ENCODE data around the gene CAMKV. TPM values are rescaled to one million over a fixed set of nuclear protein-coding genes. Genes with fewer than 3 reads are reported as not detected.
A peak's percentile ranks its signal among the peaks of the same experiment; 100 is the strongest.

Gene CAMKV
- total and polyA plus RNA-seq, 2 of the 4 experiments (the other 2 are of a cell fraction), result not detected

DNA sequence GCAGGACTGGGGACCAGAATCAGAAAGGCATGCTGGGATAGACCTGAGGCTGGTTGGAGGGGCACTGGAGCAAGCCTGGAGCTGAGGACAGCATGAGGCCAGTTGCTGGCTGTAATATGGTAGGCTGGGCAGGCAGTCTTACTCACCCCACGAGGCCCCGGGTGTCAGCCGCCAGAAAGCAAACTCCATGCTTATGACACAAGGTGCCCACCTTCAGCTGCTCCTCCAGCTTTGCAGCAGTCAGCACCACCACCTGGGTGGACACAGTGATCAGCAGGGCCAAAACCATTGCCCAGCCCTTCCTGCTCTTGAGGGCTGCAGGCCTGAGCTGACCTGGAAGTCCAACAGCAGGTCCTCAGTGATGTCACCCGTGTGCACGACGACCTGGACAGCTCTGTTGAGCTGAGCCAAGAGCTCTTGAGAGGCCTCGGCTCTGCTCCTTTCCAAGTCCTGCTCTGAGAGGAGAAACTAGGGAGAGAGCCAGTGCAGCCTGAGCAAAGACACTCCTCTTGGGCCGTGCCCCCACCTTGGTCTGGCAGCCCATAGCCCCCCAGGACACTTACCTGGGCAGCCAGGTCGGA, 56.7 kb downstream of the CAMKV start:
- Histone ChIP-seq H3K79me1 (ENCODE audit: low read depth in 1 of 2, low read length in 2 of 2) (peaks cover 3 to 16% of the 10 kb centered on the region in 2 experiments; a peak in 2 of 4 replicates), H4K91ac (ENCODE audit: insufficient read depth, low read depth, low read length) (peak overlapping the region; percentile 97), H3K9me1 (ENCODE audit: insufficient read depth, low read length) (peaks cover 12% of the 10 kb centered on the region; the same call in 1 of the 2 replicates), H4K8ac (ENCODE audit: low read depth in 2 of 2, low read length in 2 of 2) (peak overlapping the region; percentile 99 to 100), H3K56ac (ENCODE audit: extremely low read depth, insufficient read depth, low read length) (no peak overlapping the region), H3K36me3 (ENCODE audit: control insufficient read depth, insufficient read depth, low read length) (peaks cover 31% of the 10 kb centered on the region), H3K4me3 (ENCODE audit: insufficient read depth, low read depth, low read length) (peak overlapping the region; percentile 55), H2AK5ac (ENCODE audit: low read depth, low read length) (peak overlapping the region; percentile 73; the same call in 1 of the 2 replicates), H2BK20ac (ENCODE audit: low read depth, low read length) (no peak overlapping the region), H2AFZ (replicated peaks; ENCODE audit: low read length, poor library complexity) (peak overlapping the region; percentile 98), H3K4ac (ENCODE audit: low read depth, low read length) (peak overlapping the region; percentile 98), H3K4me1 (ENCODE audit: control insufficient read depth, insufficient read depth, low read length) (peaks cover 8% of the 10 kb centered on the region), H3K4me2 (ENCODE audit: low read depth, low read length) (peak overlapping the region; percentile 89), H3K9ac (ENCODE audit: low read depth, low read length) (peak overlapping the region; percentile 97), H2BK120ac (ENCODE audit: low read depth, low read length) (no peak overlapping the region), H3K23ac (ENCODE audit: low read depth, low read length) (peak overlapping the region; percentile 21; the same call in 1 of the 2 replicates), H4K5ac (ENCODE audit: low read depth, low read length) (peak overlapping the region; percentile 94), H2BK15ac (ENCODE audit: low read depth, low read length) (no peak overlapping the region; the same call in 2 of the 3 replicates), H3K27me3 (ENCODE audit: control insufficient read depth, insufficient read depth, low read length) (no peaks in the 10 kb centered on the region), H2BK5ac (ENCODE audit: low read depth, low read length, poor library complexity, severe bottlenecking) (no peak overlapping the region), H3K9me3 (ENCODE audit: control insufficient read depth, insufficient read depth, low read length) (no peaks in the 10 kb centered on the region), H3K14ac (replicated peaks; ENCODE audit: low read depth, low read length) (peak overlapping the region; percentile 100), H3K27ac (ENCODE audit: insufficient read depth, low read length) (peak overlapping the region; percentile 93), H3K18ac (ENCODE audit: low read depth, low read length) (no peak overlapping the region), H2AK9ac (replicated peaks; ENCODE audit: low read depth, low read length, poor library complexity) (peak overlapping the region; percentile 88), H4K20me1 (ENCODE audit: insufficient read depth, low read length) (no peaks in the 10 kb centered on the region)
- TF ChIP-seq MAZ (IDR thresholded peaks at IDR 0.05; ENCODE audit: borderline replicate concordance, low read depth, low read length), result no peak
- TF ChIP-seq CEBPB (IDR thresholded peaks at IDR 0.05; ENCODE audit: low read depth, low read length), result no peak
- TF ChIP-seq USF2 (IDR thresholded peaks at IDR 0.05; ENCODE audit: low read depth, low read length), result no peak
- no peak for TF ChIP-seq NFE2L2 (IDR thresholded peaks at IDR 0.05; ENCODE audit: low read depth, low read length)
- no peak for TF ChIP-seq RCOR1 (IDR thresholded peaks at IDR 0.05; ENCODE audit: insufficient replicate concordance, low read length)
- TF ChIP-seq FOS (IDR thresholded peaks at IDR 0.05; ENCODE audit: low read depth, low read length), result no peak
- TF ChIP-seq MAFK (IDR thresholded peaks at IDR 0.05; ENCODE audit: low read depth, low read length), result no peak
- no peak for TF ChIP-seq POLR2A (IDR thresholded peaks at IDR 0.05; ENCODE audit: low read depth, low read length)
- no peak for TF ChIP-seq MXI1 (IDR thresholded peaks at IDR 0.05; ENCODE audit: borderline replicate concordance, low read depth, low read length)
- no peak for TF ChIP-seq RFX5 (IDR thresholded peaks at IDR 0.05; ENCODE audit: low read depth, low read length)
- no peak for TF ChIP-seq BHLHE40 (IDR thresholded peaks at IDR 0.05; ENCODE audit: low read depth, low read length)
- TF ChIP-seq CHD1 (IDR thresholded peaks at IDR 0.05; ENCODE audit: low read depth, low read length), result no peak
- no peak for TF ChIP-seq SMC3 (IDR thresholded peaks at IDR 0.05; ENCODE audit: low read depth, low read length)
- no peak for TF ChIP-seq CTCF (conservative IDR thresholded peaks at IDR 0.05; ENCODE audit: low read depth, low read length)
- TF ChIP-seq RAD21 (IDR thresholded peaks at IDR 0.05; ENCODE audit: low read length), result no peak
- POLR2A ChIA-PET (ENCODE audit: unreplicated experiment), result interaction anchor here (1.3 kb wide), 1 partner anchor 9 kb away, joined by 4 read pairs; no protein-coding TSS in a partner anchor
- in situ Hi-C loops (cut with MboI; ENCODE audit: low sequenced_read_pairs) (no loop called here), intact Hi-C loops (cut with micrococcal nuclease) (no loop called here), dilution Hi-C loops (cut with HindIII; ENCODE audit: low sequenced_read_pairs, unreplicated experiment) (no loop called here)
- ATAC-seq (ENCODE audit: low read depth) (peak; percentile 32), DNase-seq (no peak)
- CTCF ChIA-PET, result no interaction called here
- BruUV-seq (replicated peaks), result no TSS peak
- WGBS, 2 experiments (ENCODE audit: extremely low coverage in 2 of 2, insufficient read length in 1 of 2), result 60% methylated on average over 1 of the region's 9 CpGs; no CpG with 5 or more reads in 1 of the 2 experiments
